ENCODE results near the gene HPCAL1. TPM values are rescaled to one million over a fixed set of nuclear protein-coding genes. Genes with fewer than 3 reads are reported as not detected.

Gene HPCAL1
- total and polyA plus RNA-seq, 2 experiments from 2014 or later: 13.4 to 25.5 TPM

GRCh38 chr2:10397878-10398277, 95.2 kb downstream of the HPCAL1 start:
- Histone ChIP-seq H3K27me3 (no peaks in the 10 kb centered on the region), H3K4me1 (ENCODE audit: low read depth) (peaks cover 5% of the 10 kb centered on the region), H3K9me3 (ENCODE audit: low read depth) (no peaks in the 10 kb centered on the region), H3K36me3 (no peaks in the 10 kb centered on the region), H3K27ac (no peak overlapping the region), H3K4me3 (no peak overlapping the region)
- TF ChIP-seq CTCF (IDR thresholded peaks at IDR 0.05; ENCODE audit: low read depth, low read length): no peak
- DNase-seq (ENCODE audit: low read depth in 1 of 2, low spot score in 1 of 2): no peak

GRCh38 chr2:10398496-10398895, 95.8 kb downstream of the HPCAL1 start:
- Histone ChIP-seq H3K9me3 (ENCODE audit: low read depth) (no peaks in the 10 kb centered on the region), H3K27me3 (no peaks in the 10 kb centered on the region), H3K4me3 (no peak overlapping the region), H3K27ac (no peak overlapping the region), H3K36me3 (no peaks in the 10 kb centered on the region), H3K4me1 (ENCODE audit: low read depth) (no peaks in the 10 kb centered on the region)
- TF ChIP-seq CTCF (IDR thresholded peaks at IDR 0.05; ENCODE audit: low read depth, low read length): no peak
- no peak for DNase-seq (ENCODE audit: low read depth in 1 of 2, low spot score in 1 of 2)

GRCh38 chr2:10399358-10399757, 96.7 kb downstream of the HPCAL1 start:
- no peak for TF ChIP-seq CTCF (IDR thresholded peaks at IDR 0.05; ENCODE audit: low read depth, low read length)
- H3K27me3 ChIP-seq: no peaks in the 10 kb centered on the region
- no peaks in the 10 kb centered on the region for H3K4me1 ChIP-seq (ENCODE audit: low read depth)
- H3K36me3 ChIP-seq: no peaks in the 10 kb centered on the region
- H3K27ac ChIP-seq: no peak overlapping the region
- H3K4me3 ChIP-seq: no peak overlapping the region
- no peak for DNase-seq (ENCODE audit: low read depth in 1 of 2, low spot score in 1 of 2)
- no peaks in the 10 kb centered on the region for H3K9me3 ChIP-seq (ENCODE audit: low read depth)

- H3K27ac ChIP-seq: no peak overlapping the region
- no peaks in the 10 kb centered on the region for H3K36me3 ChIP-seq
- no peak for DNase-seq (ENCODE audit: low read depth in 1 of 2, low spot score in 1 of 2)
- no peak overlapping the region for H3K4me3 ChIP-seq
- H3K4me1 ChIP-seq (ENCODE audit: low read depth): no peaks in the 10 kb centered on the region
- H3K9me3 ChIP-seq (ENCODE audit: low read depth): no peaks in the 10 kb centered on the region
- no peaks in the 10 kb centered on the region for H3K27me3 ChIP-seq
- no peak for TF ChIP-seq CTCF (IDR thresholded peaks at IDR 0.05; ENCODE audit: low read depth, low read length)
Measured at GRCh38 chr2:10400002-10400401, 97.3 kb downstream of the HPCAL1 start.

GRCh38 chr2:10400568-10400977, 97.9 kb downstream of the HPCAL1 start:
- Histone ChIP-seq H3K27me3 (no peaks in the 10 kb centered on the region), H3K36me3 (no peaks in the 10 kb centered on the region), H3K4me3 (no peak overlapping the region), H3K27ac (no peak overlapping the region), H3K9me3 (ENCODE audit: low read depth) (no peaks in the 10 kb centered on the region), H3K4me1 (ENCODE audit: low read depth) (no peaks in the 10 kb centered on the region)
- TF ChIP-seq CTCF (IDR thresholded peaks at IDR 0.05; ENCODE audit: low read depth, low read length): no peak
- DNase-seq (ENCODE audit: low read depth in 1 of 2, low spot score in 1 of 2): no peak
